A375 (cell line): ENCODE data around the gene TAF7. TPM values are rescaled to one million over a fixed set of nuclear protein-coding genes. Genes with fewer than 3 reads are reported as not detected.

ENCODE experiments used
- total RNA-seq: library from RNA; depleted of rRNA; stranded (reverse); fragments of >200 nt; shearing (Covaris generic); gene quantifications from 2 replicates; pipeline ENCODE4 v1.2.3, GENCODE V29; 2014; rRNA removed

TAF7 gene, protein sequence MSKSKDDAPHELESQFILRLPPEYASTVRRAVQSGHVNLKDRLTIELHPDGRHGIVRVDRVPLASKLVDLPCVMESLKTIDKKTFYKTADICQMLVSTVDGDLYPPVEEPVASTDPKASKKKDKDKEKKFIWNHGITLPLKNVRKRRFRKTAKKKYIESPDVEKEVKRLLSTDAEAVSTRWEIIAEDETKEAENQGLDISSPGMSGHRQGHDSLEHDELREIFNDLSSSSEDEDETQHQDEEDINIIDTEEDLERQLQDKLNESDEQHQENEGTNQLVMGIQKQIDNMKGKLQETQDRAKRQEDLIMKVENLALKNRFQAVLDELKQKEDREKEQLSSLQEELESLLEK
- total RNA-seq = 92.6 and 94.6 TPM in 2 replicates

DNA sequence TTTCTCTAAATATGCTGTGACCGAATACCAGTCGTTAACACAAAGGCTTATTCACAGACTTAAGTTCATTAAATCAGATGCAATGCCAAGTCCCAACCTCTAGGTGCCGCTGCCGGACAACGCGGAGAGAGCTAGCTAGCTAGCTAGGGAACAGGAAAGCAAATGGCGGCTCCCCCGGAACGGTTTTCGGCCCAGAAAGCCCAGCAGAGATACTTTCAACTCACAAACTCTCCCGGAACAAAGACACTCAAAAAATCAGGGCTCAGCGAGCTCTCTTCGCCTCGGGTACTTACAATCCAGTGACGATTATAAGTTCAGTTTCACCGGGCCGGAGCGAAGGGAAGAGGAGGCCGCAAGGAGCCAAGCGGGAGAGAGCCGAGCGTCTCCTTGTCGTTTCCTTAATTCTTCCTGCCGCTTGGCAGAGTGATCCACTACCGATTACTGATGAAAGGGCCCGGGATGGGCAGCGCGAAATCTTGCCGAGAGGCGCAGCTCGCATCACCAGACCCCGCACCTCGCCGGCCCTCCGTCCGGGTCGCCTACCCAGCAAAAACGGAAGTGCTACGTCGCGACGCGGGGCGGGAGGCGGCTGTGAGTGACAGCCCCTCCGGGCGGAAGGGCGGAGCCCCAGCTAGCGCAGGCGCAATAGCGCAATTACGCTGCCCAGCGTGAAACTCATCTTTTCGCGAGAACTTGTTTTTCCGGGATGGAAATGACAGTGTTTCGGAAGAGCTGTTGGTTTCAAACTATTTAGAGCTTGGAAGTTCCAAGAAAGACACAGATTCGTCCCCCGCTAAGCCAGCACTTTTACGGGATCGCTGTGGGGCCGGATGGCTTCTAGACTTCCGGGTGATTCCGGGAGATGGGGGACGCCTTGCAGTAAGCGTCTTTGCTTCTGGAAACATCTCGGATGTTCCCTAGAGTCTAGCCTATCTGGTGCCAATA lies at the start of gene TAF7:
TAF7 (minus strand) TSS at position 560 of the 945 bp plus-strand sequence. CDS start 740 bp downstream, outside the sequence.

DNA sequence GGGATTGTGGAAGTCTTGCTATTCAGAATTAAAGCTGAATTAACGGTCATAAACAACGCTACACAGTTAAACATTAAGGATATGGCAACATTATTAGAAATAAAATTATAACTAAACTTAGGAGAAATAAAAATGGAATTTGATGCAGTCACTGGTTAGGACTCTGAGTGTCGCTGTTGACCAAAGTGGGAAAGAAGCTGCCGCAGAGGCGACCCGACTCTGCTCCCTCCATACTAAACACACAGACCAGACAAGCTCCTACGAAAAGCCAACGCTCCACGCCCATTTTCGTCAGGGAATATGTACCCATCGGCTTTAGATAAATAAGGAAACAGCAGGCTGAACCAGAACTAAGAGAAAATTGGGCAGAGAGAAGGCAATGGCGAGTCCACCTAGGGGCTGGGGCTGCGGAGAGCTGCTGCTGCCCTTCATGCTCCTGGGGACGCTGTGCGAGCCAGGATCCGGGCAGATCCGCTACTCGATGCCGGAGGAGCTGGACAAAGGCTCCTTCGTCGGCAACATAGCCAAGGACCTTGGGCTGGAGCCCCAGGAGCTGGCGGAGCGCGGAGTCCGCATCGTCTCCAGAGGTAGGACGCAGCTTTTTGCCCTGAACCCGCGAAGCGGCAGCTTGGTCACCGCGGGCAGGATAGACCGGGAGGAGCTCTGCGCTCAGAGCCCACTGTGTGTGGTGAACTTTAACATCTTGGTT lies 43.5 kb upstream of the TAF7 start, which contains the start of gene PCDHGA5:
PCDHGA5 (plus strand) TSS at position 211 of the 709 bp plus-strand sequence; CDS start at position 380, 169 bp downstream.

DNA sequence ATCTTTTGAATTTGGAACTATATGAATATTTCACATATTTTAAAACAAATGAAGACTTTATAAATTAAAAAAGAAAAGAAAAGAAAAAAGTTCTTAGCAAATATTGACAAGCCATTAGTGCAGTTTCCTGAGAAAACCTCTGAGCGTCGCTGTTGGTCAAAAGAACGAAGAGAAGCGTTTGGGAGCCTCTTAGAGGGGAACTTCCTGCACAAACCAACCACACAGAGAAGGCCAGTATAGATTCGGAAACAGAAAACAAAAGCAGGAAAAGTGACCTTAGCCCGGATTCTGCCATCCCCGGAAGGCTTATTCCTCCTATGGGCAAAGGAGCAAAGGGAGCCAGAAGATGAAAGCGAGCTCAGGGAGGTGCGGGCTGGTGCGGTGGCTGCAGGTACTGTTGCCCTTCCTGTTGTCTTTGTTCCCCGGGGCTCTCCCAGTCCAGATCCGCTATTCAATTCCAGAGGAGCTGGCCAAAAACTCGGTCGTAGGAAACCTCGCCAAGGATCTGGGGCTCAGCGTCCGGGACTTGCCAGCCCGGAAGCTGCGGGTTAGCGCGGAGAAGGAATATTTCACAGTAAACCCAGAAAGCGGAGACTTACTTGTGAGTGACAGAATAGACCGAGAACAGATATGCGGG lies 39.3 kb upstream of the TAF7 start, which contains the start of gene PCDHGB2:
PCDHGB2 (plus strand) TSS at position 205 of the 637 bp plus-strand sequence; CDS start at position 347, 142 bp downstream.

DNA sequence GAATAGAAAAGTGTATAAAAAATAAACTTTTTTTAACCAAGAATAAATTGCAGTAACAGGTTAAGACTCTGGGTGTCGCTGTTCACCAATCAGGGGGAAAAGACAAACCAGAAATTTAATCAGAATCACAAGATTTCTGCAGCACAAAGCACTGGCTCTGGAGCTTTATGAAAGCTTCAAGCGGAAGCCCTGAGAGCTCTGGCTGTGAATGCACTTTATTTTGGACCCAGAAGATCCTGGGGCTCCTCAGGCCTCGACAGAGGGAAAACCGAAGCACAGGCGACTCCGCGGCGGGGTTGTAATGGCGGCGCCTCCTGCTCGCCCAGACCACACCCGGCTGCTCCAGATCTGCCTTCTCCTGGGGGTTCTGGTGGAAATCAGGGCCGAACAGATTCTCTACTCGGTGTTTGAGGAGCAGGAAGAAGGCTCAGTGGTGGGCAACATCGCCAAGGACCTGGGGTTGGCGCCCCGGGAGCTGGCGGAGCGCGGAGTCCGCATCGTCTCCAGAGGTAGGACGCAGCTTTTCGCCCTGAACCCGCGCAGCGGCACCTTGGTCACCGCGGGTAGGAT lies 34.4 kb upstream of the TAF7 start, which contains the start of gene PCDHGA4:
PCDHGA4 (plus strand) TSS at position 122 of the 570 bp plus-strand sequence; CDS start at position 209, 87 bp downstream.

DNA sequence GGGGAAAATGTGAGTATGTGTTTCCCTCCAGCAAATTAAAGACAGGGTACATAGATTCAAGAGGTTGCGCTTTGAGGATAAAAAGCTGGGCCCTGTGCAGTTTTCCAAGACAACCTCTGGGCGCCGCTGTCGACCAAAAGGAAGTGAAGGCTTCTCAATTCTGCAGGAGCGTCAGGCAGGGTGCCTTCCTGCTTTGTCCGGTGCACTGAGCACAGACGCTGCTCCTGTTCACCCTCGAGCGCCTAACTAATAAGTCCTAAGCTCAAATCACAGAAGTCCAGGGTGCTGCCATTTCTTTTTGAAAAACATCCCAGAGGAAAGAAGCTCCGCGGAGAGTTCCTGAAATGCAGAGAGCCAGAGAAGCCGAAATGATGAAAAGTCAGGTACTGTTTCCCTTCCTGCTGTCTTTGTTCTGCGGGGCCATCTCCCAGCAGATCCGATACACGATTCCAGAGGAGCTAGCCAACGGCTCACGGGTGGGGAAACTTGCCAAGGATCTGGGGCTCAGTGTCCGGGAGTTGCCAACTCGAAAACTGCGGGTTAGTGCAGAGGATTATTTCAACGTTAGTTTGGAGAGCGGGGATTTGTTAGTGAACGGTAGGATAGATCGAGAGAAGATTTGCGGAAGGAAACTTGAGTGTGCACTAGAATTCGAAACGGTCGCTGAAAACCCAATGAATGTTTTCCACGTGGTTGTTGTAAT lies 29.5 kb upstream of the TAF7 start, which contains the start of gene PCDHGB1:
PCDHGB1 (plus strand) TSS at position 183 of the 703 bp plus-strand sequence; CDS start at position 345, 162 bp downstream.

DNA sequence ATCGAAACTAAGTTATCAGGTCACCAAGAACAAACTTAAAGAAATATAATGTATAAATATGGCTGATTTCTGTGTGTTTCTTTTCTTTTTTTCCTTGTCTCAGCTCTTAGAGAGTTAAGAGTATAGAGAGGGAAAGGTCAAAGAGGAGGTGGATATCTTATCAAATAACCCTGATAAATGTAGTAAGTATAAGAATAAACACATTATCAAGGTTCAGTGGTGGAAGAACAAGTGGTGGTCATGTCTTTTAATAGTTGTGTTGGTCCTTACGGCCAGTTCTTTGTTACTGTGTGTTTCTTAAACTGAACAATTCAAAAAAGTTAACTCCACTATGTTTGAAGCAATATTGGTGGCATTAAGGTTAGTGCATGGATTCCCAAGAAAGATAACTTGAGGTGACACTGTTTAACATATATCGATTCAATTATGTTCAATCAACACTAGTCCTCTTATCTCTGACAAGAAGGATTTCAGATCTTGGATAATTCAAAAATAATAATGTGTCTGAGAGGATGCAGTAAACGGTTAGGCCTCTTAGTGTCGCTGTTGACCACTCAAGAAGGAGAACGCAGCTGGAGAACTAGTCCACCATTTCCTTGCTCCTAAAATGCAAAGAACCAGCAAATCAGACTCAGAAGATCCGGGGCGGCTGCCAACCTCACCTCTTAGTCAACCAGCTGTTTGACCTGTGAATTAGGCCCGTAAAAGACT lies 22.8 kb upstream of the TAF7 start, which contains the start of gene PCDHGA3:
PCDHGA3 (plus strand) TSS at position 588 of the 711 bp plus-strand sequence. CDS start 205 bp downstream, outside the sequence.

DNA sequence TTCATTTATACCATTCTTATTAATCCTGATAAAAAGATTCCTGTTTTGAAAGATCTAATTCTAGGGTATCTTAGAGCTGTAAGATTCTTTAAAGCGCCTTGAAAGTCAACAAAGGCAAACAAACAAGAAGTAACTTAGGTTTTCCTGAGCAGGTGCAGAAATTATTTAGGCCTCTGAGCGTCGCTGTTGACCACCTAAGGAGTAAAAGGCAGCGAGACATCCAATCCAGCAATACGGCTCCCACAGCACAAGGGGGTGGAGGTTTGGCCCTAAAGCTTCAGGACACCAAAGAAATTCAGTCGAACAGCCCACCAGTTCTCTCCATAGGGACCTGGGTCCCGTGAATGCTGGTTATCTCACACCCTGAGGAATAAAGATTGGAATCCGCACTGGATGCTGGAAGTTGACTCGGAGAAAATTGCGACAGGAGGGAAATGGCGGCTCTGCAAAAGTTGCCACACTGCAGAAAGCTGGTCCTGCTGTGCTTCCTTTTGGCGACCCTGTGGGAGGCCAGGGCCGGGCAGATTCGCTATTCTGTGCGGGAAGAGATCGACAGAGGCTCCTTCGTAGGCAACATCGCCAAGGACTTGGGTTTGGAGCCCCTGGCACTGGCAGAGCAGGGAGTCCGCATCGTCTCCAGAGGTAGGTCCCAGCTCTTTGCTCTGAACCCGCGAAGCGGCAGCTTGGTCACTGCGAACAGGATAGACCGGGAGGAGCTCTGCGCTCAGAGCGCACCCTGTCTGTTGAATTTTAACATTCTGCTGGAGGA lies 18.1 kb upstream of the TAF7 start, which contains the start of gene PCDHGA2:
PCDHGA2 (plus strand) TSS at position 223 of the 769 bp plus-strand sequence.

DNA sequence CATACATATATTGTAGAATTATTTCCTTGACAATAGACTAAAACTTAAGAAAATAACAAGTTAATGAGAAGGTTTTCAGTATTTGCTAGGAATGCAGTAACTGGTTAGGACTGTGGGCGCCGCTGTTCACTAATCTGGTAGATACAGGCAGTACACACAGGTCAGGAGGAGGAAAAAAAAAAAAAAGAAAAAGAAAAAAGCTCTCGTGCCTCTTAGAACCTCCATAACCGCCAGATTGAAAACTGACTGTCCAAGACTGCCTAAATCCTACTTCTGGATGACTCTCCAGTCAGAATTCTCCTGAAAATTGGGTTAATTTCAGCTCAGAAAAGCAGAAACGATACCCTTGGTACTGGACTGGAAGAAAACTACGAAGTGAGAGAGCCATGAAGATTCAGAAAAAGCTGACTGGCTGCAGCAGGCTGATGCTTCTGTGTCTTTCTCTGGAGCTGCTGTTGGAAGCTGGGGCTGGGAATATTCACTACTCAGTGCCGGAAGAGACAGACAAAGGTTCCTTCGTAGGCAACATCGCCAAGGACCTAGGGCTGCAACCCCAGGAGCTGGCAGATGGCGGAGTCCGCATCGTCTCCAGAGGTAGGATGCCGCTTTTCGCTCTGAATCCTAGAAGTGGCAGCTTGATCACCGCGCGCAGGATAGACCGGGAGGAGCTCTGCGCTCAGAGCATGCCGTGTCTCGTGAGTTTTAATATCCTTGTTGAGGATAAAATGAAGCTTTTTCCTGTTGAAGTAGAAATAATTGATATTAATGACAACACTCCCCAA lies 9.9 kb upstream of the TAF7 start, which contains the start of gene PCDHGA1:
PCDHGA1 (plus strand) TSS at position 216 of the 782 bp plus-strand sequence.

DNA sequence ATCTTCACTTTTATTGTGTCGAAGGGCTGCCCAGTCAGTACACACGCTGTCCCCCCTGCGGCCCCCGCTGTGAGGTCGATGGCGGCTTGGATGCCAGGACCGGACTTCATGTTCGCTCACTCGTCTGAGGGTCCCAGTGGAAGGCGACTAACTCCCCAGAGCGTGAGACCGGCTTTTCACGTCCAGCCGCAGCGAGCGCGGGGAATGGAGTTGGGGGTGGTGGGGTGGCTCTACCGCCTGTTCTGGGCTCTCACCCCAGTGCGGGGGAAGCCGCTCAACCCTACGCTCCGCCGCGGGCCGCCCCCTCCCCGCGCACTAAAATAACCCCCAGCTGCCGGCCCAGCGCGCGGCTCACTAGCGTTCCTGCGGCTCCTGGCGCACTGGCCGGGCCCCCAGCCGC lies 16.8 kb downstream of the TAF7 start, which contains the start of gene SLC25A2:
SLC25A2 (minus strand) TSS at position 294 of the 400 bp plus-strand sequence; CDS start at position 110, 184 bp downstream.

Other genes starting within 250 kb of the TAF7 start
- 11.2 and 12.8 TPM in 2 replicates for gene PCDHB2, start 226.2 kb downstream of the TAF7 start, total RNA-seq
- gene PCDHB3, start 220.3 kb downstream of the TAF7 start, total RNA-seq = 0.26 and 0.45 TPM in 2 replicates
- gene PCDHB4, start 199.0 kb downstream of the TAF7 start, total RNA-seq = 0.66 and 1.7 TPM in 2 replicates
- 12.2 and 12.4 TPM in 2 replicates for gene PCDHB5, start 185.6 kb downstream of the TAF7 start, total RNA-seq
- 7.8 and 10.6 TPM in 2 replicates for gene PCDHB6, start 170.7 kb downstream of the TAF7 start, total RNA-seq
- 5.7 and 6.7 TPM in 2 replicates for gene PCDHB7, start 148.1 kb downstream of the TAF7 start, total RNA-seq
- gene PCDHB8, start 143.0 kb downstream of the TAF7 start, total RNA-seq = 6.5 and 6.6 TPM in 2 replicates
- 7.7 and 7.9 TPM in 2 replicates for gene PCDHB16, start 138.4 kb downstream of the TAF7 start, total RNA-seq
- gene PCDHB9, start 133.6 kb downstream of the TAF7 start, total RNA-seq = 3.1 and 4.1 TPM in 2 replicates
- gene PCDHB10, start 128.4 kb downstream of the TAF7 start, total RNA-seq = 2.3 and 3.0 TPM in 2 replicates
- gene PCDHB11, start 121.2 kb downstream of the TAF7 start, total RNA-seq = 2.7 and 3.9 TPM in 2 replicates
- gene PCDHB12, start 112.1 kb downstream of the TAF7 start, total RNA-seq = 2.3 and 2.7 TPM in 2 replicates
- gene PCDHB13, start 106.9 kb downstream of the TAF7 start, total RNA-seq = 2.4 and 2.9 TPM in 2 replicates
- gene PCDHB14, start 97.4 kb downstream of the TAF7 start, total RNA-seq = 1.8 and 2.9 TPM in 2 replicates
- gene PCDHB15, start 75.4 kb downstream of the TAF7 start, total RNA-seq = 2.1 and 2.7 TPM in 2 replicates
- gene SLC25A2, start 16.7 kb downstream of the TAF7 start, total RNA-seq = 0.19 TPM in 1 of 2 replicates, not detected in the other
- 2.5 TPM in 2 replicates for gene PCDHGA1, start 9.7 kb upstream of the TAF7 start, total RNA-seq
- gene PCDHGA2, start 18.0 kb upstream of the TAF7 start, total RNA-seq = 0.66 and 1.0 TPM in 2 replicates
- 0.32 and 0.79 TPM in 2 replicates for gene PCDHGA3, start 23.0 kb upstream of the TAF7 start, total RNA-seq
- gene PCDHGB1, start 29.3 kb upstream of the TAF7 start, total RNA-seq = 4.5 and 5.0 TPM in 2 replicates
- 1.9 and 2.0 TPM in 2 replicates for gene PCDHGA4, start 34.2 kb upstream of the TAF7 start, total RNA-seq
- 1.9 and 2.3 TPM in 2 replicates for gene PCDHGB2, start 39.2 kb upstream of the TAF7 start, total RNA-seq
- gene PCDHGA5, start 43.4 kb upstream of the TAF7 start, total RNA-seq = 1.3 and 1.4 TPM in 2 replicates
- gene PCDHGB3, start 49.5 kb upstream of the TAF7 start, total RNA-seq = 0.83 and 1.5 TPM in 2 replicates
- 1.2 and 1.5 TPM in 2 replicates for gene PCDHGA6, start 53.1 kb upstream of the TAF7 start, total RNA-seq
- gene PCDHGA7, start 62.0 kb upstream of the TAF7 start, total RNA-seq = 6.1 and 8.1 TPM in 2 replicates
- 2.0 TPM in 2 replicates for gene PCDHGB4, start 66.9 kb upstream of the TAF7 start, total RNA-seq
- gene PCDHGA8, start 71.8 kb upstream of the TAF7 start, total RNA-seq = 1.1 and 1.6 TPM in 2 replicates
- 1.9 and 2.4 TPM in 2 replicates for gene PCDHGB5, start 77.2 kb upstream of the TAF7 start, total RNA-seq
- gene PCDHGA9, start 82.0 kb upstream of the TAF7 start, total RNA-seq = 1.1 and 2.7 TPM in 2 replicates
- 0.80 and 1.2 TPM in 2 replicates for gene PCDHGB6, start 87.2 kb upstream of the TAF7 start, total RNA-seq
- 4.3 and 6.0 TPM in 2 replicates for gene PCDHGA10, start 92.2 kb upstream of the TAF7 start, total RNA-seq
- gene PCDHGB7, start 96.9 kb upstream of the TAF7 start, total RNA-seq = 0.72 and 0.90 TPM in 2 replicates
- gene PCDHGA11, start 100.3 kb upstream of the TAF7 start, total RNA-seq = 0.30 and 0.96 TPM in 2 replicates
- gene PCDHGA12, start 109.7 kb upstream of the TAF7 start, total RNA-seq = 0.80 and 1.2 TPM in 2 replicates
- gene PCDHGC3, start 155.2 kb upstream of the TAF7 start, total RNA-seq = 62.5 and 65.1 TPM in 2 replicates
- gene PCDHGC4, start 164.2 kb upstream of the TAF7 start, total RNA-seq = 1.3 and 1.8 TPM in 2 replicates
- gene PCDHGC5, start 168.3 kb upstream of the TAF7 start, total RNA-seq = 1.1 and 1.3 TPM in 2 replicates